Stimulated activated CD8-positive, alpha-beta memory T cell treated with anti-CD3 and anti-CD28 coated beads, Interleukin-15, amount 100 ng/mL, for 1 hour (primary cell): Measurements from ENCODE around the gene PATE1.
"Not testable (repeated sequence)": the region's sequence is repeated elsewhere in the genome, so short reads cannot be mapped to it uniquely, and the experiment has no call there.

Experiments
- DNase-seq: peaks from one replicate; pipeline ENCODE4 v3.0.0-alpha.2; 2020; ENCODE audit warnings: low read depth

PATE1 gene, protein sequence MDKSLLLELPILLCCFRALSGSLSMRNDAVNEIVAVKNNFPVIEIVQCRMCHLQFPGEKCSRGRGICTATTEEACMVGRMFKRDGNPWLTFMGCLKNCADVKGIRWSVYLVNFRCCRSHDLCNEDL

DNA sequence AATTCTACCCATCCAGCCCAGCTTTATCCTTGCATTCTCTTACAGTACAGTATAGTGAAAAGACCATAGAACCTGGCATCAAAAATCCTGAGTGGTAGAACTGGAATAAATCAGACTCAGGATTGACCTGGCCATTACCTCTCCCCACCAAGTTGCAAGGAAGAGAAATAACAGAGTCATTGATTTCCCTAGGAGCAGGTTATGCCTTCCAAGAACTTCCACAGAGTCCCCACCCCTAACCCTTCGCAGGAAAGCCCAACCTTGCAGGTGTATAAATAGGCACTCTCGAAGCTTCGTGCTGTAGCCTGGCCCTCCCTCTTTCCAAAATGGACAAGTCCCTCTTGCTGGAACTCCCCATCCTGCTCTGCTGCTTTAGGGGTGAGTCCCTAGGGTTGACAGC is at the start of gene PATE1:
Gene PATE1, plus strand, starts transcription at position 301 of the 400 bp plus-strand sequence. Its CDS starts 26 bp downstream, at position 327.
- DNase-seq = no peak

DNA sequence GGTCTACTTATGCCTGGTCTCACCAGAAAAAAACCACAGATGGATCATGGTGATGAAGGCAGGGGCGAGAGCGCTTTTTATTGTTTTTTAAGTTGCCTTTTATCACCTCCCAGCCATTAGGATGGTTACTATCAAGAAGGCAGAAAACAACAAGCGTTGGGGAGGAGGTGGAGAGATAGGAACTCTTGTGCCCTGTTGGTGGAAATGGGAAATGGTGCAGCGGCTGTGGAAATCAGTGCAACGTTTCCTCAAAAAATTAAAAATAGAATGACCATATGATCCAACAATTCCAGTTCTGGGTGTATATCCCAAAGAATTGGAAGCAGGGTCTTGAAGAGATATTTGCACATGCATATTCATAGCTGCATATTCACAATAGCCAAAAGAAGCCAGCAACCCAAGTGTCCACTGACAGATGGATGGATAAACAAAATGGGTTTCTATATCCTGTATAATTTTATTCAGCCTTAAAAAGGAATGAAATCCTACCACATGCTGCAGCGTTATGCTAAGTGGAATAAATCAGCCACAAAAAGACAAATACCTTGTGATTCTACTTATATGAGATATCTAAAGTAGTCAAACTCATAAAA is 45.0 kb upstream of the PATE1 start:
- DNase-seq = no peak

DNA sequence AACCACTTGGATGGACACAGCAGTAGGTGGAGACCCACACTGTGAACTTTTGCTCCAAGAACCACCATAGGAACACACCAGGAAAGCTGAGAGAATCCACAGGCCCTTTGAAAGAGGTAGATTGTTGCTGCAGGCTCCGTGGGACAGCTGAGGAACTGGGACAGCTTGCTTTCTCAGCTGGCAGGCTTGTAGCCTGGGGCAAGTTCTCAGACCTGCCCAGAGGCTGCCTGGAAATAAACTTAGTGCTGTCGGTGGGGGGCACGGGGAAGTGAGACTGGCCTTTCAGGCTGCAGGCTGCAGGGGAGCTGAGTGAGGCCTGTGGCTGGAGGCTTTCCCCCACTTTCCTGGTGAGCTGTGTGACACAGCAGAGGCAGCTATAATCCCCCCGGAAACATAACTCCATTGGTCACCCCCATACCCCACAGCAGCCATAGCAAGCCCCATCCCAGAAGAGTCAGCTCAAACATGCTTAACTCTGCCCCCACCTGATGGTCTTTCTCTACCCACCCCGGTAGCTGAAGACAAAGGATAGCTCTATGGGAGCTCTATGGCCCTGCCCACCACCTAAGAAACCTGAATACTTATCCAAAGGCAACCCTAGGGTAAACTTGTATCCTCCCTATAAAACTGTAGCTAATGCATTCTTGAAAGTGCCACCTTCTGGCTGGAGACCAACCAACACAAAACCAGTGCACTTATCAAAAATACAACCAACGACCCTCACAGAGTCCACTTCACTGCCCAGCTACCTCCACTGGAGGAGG is 44.0 kb upstream of the PATE1 start:
- DNase-seq = no peak

DNA sequence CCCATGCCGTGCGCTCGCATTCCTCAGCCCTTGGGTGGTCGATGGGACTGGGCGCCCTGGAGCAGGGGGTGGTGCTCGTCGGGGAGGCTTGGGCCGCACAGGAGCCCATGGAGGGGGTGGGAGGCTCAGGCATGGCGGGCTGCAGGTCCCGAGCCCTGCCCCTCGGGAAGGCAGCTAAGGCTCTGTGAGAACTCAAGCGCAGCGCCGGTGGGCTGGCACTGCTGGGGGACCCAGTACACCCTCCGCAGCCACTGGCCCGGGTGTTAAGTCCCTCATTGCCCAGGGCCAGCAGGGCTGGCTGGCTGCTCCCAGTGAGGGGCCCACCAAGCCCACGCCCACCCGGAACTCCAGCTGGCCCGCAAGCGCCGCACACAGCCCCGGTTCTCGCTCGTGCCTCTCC is 41.4 kb upstream of the PATE1 start:
- DNase-seq = not testable (repeated sequence)

DNA sequence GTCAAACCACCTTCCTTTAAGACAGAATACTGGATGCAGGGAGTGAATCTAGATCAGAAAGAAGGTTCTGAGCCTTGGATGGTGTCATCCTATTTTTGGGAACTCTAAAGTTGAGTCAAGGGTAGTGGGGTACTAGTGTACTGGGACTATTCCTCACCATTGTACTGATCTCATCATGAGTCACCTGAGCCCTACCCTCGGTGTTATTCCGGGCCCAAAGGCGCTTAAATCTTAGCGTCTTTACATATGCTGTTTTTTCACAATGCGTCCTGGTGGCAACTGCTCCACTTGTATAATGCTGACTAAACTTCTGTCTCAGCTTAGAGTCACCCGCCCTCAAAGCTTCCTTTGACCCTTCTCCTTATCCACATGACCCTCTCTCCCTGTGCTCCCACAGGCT is 25.3 kb upstream of the PATE1 start:
- no peak for DNase-seq

DNA sequence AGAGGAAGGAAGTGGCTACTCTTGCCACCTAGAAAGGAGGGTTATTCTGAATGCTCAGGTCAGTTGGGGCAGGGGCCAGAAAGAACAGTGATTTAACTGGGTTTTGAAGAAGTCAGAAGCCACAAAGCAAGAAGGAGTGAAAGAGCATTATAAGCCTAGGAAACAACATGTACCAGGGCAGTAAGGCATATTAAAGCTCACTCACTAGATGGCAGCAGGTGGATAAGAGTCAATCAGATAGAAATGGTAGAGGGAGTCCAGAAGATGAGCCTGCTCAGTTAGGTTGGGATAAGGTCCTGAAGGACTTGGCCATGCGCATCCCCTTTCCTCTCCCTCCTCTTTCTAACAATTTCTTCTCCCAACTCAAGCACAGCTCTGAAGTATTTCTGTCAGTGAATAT is 22.0 kb upstream of the PATE1 start:
- no peak for DNase-seq

DNA sequence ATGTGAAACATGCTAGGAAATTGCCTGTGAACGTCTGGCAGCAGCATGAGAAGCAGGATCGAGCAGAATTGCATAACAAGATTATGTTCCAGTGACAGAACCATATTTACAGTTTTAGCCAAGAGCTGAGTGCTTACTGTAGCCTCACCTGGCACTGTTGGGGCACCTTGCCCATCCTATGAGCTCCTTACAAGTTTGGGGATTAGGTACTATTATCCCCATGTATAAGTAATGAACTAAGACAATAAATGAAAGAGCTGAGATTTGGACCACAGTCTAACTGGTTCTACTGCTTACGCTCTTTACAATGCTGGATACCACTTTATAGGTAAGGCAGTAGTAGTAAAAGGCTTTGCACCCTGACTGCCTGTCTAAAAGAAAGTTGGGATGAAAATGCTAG is 17.1 kb upstream of the PATE1 start:
- no peak for DNase-seq

DNA sequence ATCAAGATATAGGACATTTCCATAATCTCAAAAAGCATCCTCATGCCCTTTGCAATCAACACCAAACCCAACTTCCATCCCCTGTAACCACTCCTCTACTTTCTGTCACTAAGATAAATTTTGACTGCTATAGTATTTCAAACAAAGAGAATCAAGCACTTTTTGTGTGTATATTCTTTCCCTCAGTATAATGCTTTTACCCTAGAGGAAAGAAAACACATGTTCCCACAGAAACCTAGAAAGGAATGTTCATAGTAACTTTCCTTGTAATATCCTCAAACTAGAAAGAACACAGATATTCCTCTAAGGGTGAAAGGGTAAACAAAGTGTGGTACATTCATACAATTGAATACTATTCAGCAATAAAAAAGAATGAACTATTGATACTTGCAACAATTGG is 5.5 kb upstream of the PATE1 start:
- DNase-seq = no peak

DNA sequence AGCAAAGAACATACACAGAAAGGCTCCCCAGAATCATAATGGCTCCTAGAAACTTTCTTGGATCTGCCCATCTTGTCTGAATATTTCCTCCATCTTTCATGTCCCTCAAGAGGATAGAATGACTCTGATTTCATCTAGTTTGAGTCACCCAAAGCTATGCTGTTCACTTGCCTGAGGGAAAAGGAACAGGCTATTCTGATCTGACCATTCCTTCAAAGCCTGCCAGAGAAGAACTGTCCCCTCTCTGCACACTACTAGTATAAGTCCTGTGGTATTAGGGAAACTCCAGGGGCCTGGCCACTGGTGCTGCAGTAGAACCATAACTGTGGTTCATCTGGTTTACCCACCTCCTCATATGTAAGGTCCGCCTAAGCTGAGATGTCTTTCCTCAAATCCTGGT is 2.4 kb upstream of the PATE1 start:
- no peak for DNase-seq

DNA sequence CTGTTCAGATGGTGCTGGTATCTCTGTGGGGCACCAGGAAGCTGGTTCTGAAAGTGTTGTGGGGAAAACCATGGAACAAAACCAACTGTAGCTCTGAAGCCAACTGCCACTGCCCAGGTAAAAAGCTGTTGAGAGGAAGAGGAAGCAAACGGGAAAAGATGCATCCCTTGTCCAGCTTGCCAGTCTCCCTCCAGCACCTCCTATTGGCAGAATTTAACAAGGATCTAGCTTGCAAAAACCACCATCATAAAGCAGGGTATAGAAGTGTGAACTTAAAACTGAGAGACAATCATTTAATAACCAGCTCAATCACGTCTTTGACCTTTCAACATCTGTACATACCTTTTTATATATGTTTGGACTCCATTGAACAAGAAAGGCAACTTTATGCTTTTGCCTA is 4.5 kb downstream of the PATE1 start:
- no peak for DNase-seq

DNA sequence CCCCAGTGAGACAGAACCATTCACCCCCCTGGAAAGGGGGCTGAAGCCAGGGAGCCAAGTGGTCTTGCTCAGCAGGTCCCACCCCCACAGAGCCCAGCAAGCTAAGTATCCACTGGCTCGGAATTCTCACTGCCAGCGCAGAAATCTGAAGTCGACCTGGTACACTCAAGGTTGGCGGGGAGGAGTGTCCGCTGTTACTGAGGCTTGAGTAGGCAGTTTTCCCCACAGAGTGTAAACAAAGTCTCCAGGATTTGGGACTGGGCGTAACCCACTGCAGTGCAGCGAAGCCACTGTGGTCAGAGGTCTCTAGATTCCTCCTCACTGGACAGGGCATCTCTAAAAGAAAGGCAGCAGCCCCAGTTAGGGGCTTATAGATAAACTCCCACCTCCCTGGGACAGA is 10.0 kb downstream of the PATE1 start:
- DNase-seq = no peak

DNA sequence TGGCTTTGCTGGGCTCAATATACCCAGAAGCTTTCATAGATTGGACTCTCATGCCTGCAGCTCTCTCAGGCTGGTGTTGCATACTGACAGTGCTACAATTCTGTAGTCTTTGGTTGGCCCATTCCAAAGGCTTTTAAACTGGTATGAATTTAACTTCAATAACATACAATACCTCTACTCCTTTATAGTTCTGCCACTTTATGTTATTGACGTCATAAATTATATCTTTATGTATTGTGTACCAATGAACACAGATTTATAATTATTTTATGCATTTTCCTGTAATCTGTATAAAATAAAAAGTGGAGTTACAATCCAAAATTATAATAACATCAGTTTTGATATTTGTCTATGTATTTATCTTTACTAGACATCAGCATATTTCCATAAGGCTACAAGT is 16.4 kb downstream of the PATE1 start:
- no peak for DNase-seq

DNA sequence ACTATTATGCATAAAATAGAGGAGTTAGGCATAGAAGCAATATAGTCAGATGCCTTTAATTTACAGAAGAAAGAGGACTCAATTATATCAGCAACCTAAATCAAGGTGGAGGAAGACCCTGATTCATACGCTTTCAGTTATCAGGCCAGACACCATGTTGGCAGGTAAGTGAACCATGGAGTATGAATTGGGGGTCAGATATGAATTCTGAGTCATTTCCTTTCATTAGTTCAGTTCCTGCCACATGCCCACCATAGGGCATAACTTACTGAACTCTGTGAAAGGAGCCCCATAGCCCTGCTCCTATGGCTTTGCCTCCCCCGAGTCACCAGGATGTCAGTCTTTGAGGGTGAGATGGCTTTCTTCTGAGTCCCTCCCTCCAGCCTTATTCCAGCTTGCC is 17.4 kb downstream of the PATE1 start:
- DNase-seq = no peak

DNA sequence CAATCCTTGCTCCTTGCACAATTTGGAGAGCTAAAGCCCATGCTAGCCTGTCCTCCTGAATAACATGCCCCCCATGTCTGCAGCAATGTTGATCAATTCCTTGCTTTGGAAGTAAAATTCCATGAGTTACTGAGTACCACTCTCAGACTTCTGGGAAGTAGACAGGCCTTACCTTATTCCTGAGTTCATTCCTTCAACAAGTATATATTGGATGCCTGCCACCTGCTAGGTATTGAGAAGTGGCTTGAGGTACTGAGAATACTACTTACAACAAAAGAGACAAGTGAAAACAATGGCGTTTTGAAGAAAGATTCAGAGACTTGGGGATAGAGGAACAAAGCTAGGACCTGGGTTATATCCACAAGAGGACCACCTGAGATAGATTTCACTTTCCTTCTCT is 20.2 kb downstream of the PATE1 start:
- no peak for DNase-seq

DNA sequence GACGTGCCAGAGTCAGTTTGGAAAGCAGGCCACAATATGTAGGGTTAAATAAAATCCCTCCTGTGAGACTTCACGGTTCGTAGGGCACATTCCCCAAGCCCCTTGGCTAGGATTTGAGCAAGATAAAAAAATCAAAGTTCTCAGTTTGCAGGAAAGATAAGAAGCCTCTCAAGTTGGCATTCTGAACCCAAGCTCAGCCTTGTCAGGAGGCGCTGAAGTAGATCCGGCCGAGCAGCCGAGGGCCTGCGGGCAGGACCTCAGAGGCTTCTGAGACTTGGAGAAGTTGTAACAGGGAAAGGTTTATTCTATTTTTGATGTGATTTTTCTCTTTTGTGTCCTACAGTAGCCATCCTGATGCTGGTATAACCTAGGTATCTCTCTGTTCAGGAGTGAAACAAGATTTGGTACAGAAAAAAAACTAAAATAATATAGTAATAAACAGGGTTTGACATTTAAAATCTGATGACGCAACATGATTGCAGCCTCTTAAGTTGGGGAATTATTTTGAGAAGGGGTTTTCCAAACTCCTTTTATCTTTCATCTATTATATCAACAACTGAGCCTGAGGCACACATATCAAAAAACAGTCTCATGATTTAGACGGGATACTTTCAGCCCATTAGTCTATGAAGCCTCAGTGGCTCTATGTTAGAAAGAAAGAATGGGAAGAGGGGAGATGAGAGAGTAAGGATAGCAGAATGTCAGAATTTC is 22.4 kb downstream of the PATE1 start:
- no peak for DNase-seq

DNA sequence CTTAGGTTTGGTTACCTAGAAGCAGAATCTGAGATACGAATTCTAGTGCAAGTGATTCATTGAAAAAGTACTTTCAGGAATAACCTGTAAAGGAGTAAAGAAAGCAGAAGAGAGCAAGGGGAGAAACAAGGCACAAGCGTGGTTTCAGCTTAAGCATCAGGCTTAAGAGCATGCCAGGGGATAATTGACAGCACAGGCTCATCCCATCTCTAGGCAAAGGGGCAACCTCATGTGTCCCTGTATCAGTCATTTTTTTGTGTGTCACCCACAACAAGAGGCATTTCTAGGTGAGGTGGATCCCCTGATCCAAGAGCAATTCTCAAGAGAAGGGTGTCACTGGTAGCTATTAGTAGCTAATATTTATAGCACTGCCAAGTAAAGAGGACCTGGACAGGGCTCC is 24.5 kb downstream of the PATE1 start:
- no peak for DNase-seq

DNA sequence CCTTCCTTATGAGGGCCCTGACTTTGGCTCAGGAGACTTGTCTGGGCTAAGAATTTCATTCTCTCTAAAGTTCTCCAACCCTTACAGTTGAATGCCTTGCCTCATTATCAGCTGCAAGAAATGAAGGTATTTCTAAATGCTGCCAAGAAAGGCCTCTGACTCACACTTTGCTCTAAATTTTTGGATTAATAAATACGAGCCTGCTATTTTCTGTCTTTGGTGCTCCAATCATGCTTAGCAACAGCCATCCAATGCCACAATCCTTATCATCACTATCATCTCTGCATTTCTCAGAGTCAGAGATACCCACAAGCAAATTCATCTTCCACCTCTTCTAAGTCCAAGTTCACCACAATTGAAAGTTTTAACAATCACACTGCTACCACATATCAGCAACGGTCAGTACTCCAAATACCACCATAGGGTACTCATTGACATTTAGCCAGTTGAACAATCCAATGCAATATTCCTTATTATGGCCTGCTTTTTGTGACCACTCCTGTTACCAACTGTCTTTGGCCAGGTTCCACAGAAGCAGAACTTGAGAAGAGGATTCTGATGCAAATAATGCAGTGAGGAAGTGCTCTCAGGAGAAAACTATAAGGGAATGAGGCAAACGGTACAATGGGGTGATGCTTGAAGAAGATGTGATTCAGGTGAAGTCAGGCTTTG is 26.9 kb downstream of the PATE1 start:
- no peak for DNase-seq

DNA sequence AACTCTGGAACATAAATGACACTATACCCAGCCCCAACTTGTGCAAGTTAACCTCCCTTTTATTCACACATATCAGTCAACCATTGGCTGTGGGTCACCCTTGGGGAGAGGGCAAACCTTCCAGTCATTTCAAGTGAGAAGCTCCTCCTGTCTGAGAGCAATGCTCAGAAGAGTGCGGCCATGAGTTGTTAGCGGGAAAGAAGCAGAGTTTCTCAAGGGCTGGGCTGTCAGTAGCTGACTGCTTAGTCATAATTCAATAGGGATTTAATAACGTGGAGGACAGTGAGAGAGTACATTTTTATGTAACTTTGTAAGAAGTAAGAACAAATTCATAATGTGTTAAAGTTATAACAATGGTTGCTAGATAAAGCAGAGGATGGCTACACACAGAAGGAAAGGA is 27.4 kb downstream of the PATE1 start:
- no peak for DNase-seq

DNA sequence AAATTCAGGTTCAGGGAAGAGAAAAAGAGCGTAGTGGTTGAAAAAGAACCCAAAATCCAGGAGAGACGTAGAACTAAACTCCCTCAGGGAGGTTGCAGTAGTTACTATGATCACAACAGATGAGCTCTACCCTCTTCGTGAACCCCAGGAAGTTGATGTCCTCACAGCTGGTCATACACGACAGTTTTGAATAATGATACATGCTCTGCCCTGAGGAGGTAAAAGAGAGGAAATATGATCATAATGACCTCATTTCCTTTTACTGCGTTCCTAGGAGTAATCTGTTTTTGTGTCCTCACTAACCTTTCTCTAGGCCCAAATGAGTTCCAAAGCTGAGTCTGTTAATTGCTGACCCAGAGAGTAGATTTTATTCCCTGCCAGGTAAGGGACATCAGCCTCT is 31.2 kb downstream of the PATE1 start:
- DNase-seq = no peak

DNA sequence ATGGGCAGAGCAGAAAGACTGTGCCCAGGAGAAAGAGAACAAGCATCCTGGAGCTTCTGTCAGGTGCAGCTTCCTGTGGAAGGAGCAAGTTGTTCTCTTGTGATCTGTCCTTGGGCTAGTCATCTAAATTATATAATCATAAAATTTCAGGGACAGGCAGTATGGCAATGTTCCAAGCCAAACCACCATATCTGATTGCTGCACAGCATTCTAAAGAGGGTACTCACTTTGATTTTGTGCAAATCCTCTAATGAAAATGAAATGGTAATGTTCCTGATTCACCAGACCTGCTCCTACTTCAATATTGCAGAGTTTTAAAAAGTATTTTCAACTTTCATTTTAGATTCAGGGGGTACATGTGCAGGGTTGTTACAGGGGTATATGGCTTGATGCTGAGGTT is 32.6 kb downstream of the PATE1 start, which contains the start of gene PATE2:
Gene PATE2, minus strand, starts transcription at position 101 of the 400 bp plus-strand sequence. Its CDS starts 55 bp downstream, at position 46.
- no peak for DNase-seq

DNA sequence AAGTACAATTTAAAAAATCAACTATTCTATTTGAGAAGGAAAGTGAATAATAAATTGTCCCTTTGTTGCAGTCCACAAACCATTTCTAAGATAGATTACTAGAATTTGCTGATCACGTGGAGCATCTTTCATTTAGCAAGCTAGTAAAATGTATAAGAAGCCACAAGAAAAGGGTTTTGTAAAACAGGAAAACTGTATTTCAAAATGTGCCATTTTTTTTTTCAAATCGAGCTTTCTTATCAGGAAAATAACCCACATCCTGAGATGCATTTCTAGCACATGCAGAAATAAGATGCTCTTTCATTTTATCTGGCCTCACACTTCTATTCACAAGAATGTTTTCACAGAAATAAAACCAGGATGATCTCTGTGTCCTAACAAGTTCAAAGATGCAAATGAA is 38.6 kb downstream of the PATE1 start:
- no peak for DNase-seq

DNA sequence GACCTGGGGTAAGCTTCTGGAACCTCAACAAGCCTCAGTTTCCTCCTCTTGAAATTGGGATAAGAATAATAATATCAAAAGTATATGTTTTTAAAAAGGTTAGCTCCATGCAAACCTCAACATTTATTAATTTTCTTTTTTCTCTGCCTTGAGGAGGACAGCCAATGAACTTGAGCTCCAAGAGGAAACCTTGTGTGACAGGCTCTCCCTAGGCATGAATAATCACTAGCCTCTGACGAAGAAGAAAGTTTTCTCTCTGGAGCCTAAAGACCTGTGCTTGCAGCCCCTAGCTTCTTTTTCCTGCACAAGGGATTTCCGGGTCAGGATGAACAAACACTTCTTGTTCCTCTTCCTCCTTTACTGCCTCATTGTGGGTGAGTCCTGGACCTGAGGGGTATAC is 41.7 kb downstream of the PATE1 start, which contains the start of gene PATE3:
Gene PATE3, plus strand, starts transcription at position 301 of the 400 bp plus-strand sequence. Its CDS starts 25 bp downstream, at position 326.
- DNase-seq = no peak
